C4-2B (cell line): ENCODE measurements around the gene RGS4.

Source experiments
- ZFX ChIP-seq: fragments of 450-650 bp; IDR thresholded peaks from 2 replicates; pipeline ENCODE4 v1.6.1; 2017
- TF ChIP-seq, protein P1 (sequence below): fragments of 450-650 bp; conservative IDR thresholded peaks from 2 replicates; pipeline ENCODE4 v1.5.1; 2017; ENCODE audit warnings: mild to moderate bottlenecking

DNA sequence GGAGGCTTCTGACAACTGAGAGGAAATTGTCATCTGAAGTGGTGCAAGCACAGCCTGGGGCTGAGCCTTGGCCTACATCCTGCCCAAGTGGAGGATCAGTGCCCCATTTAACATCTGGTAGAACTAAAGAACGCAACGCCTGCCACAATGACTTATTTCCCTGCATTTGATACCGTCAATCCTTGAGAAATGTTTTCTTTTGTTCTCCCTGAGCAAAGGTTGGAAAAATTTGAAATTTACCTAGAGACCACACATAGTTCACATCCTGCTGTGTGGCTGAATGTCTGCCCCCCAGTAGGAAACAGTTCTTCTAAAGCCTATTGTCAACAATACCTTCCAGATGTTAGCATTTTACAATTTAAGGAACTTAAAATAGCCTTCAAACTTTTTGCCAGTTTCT lies 5.6 kb upstream of the RGS4 start:
- TF ChIP-seq, protein P1, sequence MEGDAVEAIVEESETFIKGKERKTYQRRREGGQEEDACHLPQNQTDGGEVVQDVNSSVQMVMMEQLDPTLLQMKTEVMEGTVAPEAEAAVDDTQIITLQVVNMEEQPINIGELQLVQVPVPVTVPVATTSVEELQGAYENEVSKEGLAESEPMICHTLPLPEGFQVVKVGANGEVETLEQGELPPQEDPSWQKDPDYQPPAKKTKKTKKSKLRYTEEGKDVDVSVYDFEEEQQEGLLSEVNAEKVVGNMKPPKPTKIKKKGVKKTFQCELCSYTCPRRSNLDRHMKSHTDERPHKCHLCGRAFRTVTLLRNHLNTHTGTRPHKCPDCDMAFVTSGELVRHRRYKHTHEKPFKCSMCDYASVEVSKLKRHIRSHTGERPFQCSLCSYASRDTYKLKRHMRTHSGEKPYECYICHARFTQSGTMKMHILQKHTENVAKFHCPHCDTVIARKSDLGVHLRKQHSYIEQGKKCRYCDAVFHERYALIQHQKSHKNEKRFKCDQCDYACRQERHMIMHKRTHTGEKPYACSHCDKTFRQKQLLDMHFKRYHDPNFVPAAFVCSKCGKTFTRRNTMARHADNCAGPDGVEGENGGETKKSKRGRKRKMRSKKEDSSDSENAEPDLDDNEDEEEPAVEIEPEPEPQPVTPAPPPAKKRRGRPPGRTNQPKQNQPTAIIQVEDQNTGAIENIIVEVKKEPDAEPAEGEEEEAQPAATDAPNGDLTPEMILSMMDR = no peak
- TF ChIP-seq ZFX = no peak
